ENCODE measurements around the gene KCNH1. TPM values are rescaled to one million over a fixed set of nuclear protein-coding genes. Genes with fewer than 3 reads are reported as not detected.

KCNH1 gene
- total RNA-seq, 1 experiment from 2014 or later, result 0.17 TPM

DNA sequence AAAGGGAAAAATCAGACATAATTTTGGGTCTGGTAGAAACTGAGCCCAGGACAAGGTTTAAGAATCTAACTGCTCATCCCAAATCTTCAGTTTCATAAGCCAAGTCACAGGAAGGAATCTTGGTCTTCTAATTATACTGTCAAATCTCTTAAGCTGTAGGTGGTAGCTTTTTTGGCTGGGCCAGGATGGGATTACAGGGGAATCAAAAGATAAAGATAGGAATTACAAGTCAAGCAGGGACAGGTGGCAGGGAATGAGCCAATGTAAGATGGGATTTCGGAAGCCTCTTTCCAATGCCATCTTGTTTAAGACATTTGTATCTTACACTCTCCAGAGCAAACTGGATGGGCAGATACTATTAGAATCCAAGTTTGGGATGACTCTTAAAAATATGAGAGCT is 383.5 kb downstream of the KCNH1 start:
- ChIA-PET POLR2A (no interaction called here), CTCF (no interaction called here)
- no peaks in the 10 kb centered on the region for H3K9me3 Mint-ChIP-seq
- no peak overlapping the region for H3K27ac Mint-ChIP-seq
- ATAC-seq (no peak), DNase-seq (ENCODE audit: low spot score) (no peak)
- H3K4me1 Mint-ChIP-seq, result peaks cover 8% of the 10 kb centered on the region
- no peaks in the 10 kb centered on the region for H3K36me3 Mint-ChIP-seq
- TF ChIP-seq, protein P1, sequence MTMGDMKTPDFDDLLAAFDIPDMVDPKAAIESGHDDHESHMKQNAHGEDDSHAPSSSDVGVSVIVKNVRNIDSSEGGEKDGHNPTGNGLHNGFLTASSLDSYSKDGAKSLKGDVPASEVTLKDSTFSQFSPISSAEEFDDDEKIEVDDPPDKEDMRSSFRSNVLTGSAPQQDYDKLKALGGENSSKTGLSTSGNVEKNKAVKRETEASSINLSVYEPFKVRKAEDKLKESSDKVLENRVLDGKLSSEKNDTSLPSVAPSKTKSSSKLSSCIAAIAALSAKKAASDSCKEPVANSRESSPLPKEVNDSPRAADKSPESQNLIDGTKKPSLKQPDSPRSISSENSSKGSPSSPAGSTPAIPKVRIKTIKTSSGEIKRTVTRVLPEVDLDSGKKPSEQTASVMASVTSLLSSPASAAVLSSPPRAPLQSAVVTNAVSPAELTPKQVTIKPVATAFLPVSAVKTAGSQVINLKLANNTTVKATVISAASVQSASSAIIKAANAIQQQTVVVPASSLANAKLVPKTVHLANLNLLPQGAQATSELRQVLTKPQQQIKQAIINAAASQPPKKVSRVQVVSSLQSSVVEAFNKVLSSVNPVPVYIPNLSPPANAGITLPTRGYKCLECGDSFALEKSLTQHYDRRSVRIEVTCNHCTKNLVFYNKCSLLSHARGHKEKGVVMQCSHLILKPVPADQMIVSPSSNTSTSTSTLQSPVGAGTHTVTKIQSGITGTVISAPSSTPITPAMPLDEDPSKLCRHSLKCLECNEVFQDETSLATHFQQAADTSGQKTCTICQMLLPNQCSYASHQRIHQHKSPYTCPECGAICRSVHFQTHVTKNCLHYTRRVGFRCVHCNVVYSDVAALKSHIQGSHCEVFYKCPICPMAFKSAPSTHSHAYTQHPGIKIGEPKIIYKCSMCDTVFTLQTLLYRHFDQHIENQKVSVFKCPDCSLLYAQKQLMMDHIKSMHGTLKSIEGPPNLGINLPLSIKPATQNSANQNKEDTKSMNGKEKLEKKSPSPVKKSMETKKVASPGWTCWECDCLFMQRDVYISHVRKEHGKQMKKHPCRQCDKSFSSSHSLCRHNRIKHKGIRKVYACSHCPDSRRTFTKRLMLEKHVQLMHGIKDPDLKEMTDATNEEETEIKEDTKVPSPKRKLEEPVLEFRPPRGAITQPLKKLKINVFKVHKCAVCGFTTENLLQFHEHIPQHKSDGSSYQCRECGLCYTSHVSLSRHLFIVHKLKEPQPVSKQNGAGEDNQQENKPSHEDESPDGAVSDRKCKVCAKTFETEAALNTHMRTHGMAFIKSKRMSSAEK (CRISPR knock-in tag; IDR thresholded peaks at IDR 0.05; ENCODE audit: borderline replicate concordance), result no peak
- TF ChIP-seq, protein P2, sequence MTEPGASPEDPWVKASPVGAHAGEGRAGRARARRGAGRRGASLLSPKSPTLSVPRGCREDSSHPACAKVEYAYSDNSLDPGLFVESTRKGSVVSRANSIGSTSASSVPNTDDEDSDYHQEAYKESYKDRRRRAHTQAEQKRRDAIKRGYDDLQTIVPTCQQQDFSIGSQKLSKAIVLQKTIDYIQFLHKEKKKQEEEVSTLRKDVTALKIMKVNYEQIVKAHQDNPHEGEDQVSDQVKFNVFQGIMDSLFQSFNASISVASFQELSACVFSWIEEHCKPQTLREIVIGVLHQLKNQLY (CRISPR knock-in tag; IDR thresholded peaks at IDR 0.05), result no peak
- TF ChIP-seq TEAD4 (CRISPR knock-in tag; IDR thresholded peaks at IDR 0.05) (no peak), TEAD1 (CRISPR knock-in tag; IDR thresholded peaks at IDR 0.05) (no peak)
- TF ChIP-seq, protein P3, sequence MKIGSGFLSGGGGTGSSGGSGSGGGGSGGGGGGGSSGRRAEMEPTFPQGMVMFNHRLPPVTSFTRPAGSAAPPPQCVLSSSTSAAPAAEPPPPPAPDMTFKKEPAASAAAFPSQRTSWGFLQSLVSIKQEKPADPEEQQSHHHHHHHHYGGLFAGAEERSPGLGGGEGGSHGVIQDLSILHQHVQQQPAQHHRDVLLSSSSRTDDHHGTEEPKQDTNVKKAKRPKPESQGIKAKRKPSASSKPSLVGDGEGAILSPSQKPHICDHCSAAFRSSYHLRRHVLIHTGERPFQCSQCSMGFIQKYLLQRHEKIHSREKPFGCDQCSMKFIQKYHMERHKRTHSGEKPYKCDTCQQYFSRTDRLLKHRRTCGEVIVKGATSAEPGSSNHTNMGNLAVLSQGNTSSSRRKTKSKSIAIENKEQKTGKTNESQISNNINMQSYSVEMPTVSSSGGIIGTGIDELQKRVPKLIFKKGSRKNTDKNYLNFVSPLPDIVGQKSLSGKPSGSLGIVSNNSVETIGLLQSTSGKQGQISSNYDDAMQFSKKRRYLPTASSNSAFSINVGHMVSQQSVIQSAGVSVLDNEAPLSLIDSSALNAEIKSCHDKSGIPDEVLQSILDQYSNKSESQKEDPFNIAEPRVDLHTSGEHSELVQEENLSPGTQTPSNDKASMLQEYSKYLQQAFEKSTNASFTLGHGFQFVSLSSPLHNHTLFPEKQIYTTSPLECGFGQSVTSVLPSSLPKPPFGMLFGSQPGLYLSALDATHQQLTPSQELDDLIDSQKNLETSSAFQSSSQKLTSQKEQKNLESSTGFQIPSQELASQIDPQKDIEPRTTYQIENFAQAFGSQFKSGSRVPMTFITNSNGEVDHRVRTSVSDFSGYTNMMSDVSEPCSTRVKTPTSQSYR (CRISPR knock-in tag; IDR thresholded peaks at IDR 0.05), result no peak
- TF ChIP-seq, protein P4, sequence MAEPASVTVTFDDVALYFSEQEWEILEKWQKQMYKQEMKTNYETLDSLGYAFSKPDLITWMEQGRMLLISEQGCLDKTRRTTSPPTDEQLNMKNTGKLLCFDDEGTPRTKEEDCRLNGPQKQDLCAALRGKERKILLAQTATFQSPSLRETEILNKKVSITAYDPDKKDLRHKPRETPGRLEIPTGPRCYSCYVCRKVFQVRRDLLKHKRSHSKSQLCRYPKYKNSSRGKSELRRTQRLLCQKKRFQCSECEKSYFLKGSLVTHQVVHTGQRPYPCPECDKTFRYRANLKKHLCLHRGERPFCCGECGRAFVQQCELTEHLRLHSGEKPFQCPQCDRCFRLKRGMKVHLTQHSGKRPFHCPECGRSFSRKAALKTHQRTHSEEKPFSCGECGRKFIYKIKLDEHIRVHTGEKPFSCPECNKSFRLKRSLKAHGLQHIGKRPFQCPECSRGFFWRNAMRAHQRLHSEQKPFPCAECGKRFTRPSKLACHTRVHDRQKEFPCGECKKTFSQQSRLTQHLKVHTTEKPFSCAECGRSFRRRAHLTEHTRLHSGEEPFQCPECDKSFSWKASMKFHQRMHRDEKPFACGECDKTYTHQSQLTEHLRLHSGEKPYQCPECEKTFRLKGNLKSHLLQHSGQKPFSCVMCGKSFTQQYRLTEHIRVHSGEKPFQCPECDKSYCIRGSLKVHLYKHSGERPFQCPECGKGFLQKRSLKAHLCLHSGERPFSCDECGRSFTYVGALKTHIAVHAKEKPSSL (CRISPR knock-in tag; conservative IDR thresholded peaks at IDR 0.05), result no peak
- H3K4me3 Mint-ChIP-seq, result no peak overlapping the region
- H3K27me3 Mint-ChIP-seq (ENCODE audit: low read depth), result peaks cover 4% of the 10 kb centered on the region

DNA sequence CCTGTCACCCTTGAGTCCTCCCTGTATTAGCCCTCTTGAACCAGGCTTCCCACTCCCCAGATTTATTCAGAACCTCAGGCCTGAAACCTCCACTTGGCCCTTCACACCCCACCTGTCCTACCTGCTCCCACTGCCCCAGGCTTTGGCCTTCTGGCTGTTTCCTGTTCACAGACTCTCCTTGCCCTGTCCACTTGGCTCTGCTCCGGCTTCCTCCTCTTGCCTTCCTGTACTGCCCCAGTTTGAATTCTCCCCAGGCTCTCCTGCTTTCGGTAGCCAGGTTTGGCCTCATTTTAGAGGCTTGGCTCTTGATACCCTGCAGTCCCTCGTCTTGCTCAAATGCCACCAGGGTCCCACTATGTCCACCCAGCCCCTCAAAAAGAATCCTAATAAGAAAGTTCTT is 385.2 kb downstream of the KCNH1 start:
- Mint-ChIP-seq H3K36me3 (no peaks in the 10 kb centered on the region), H3K4me1 (no peaks in the 10 kb centered on the region), H3K27me3 (ENCODE audit: low read depth) (no peaks in the 10 kb centered on the region; the same call in 1 of the 2 replicates), H3K4me3 (no peak overlapping the region), H3K9me3 (no peaks in the 10 kb centered on the region), H3K27ac (no peak overlapping the region)
- ChIA-PET POLR2A (no interaction called here), CTCF (no interaction called here)
- no peak for DNase-seq (ENCODE audit: low spot score)
- no peak for ATAC-seq
- TF ChIP-seq HMGA2 (CRISPR knock-in tag; IDR thresholded peaks at IDR 0.05), result no peak
- no peak for TF ChIP-seq ZNF138 (CRISPR knock-in tag; conservative IDR thresholded peaks at IDR 0.05)
- TF ChIP-seq, protein P5, sequence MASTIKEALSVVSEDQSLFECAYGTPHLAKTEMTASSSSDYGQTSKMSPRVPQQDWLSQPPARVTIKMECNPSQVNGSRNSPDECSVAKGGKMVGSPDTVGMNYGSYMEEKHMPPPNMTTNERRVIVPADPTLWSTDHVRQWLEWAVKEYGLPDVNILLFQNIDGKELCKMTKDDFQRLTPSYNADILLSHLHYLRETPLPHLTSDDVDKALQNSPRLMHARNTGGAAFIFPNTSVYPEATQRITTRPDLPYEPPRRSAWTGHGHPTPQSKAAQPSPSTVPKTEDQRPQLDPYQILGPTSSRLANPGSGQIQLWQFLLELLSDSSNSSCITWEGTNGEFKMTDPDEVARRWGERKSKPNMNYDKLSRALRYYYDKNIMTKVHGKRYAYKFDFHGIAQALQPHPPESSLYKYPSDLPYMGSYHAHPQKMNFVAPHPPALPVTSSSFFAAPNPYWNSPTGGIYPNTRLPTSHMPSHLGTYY (CRISPR knock-in tag; IDR thresholded peaks at IDR 0.05), result no peak
- TF ChIP-seq TEAD1 (CRISPR knock-in tag; IDR thresholded peaks at IDR 0.05), result no peak
- no peak for TF ChIP-seq NR2C2 (CRISPR knock-in tag; IDR thresholded peaks at IDR 0.05)
- TF ChIP-seq SMAD4 (CRISPR knock-in tag; IDR thresholded peaks at IDR 0.05), result no peak
- TF ChIP-seq OVOL2 (CRISPR knock-in tag; IDR thresholded peaks at IDR 0.05; ENCODE audit: borderline replicate concordance), result no peak
- TF ChIP-seq, protein P6, sequence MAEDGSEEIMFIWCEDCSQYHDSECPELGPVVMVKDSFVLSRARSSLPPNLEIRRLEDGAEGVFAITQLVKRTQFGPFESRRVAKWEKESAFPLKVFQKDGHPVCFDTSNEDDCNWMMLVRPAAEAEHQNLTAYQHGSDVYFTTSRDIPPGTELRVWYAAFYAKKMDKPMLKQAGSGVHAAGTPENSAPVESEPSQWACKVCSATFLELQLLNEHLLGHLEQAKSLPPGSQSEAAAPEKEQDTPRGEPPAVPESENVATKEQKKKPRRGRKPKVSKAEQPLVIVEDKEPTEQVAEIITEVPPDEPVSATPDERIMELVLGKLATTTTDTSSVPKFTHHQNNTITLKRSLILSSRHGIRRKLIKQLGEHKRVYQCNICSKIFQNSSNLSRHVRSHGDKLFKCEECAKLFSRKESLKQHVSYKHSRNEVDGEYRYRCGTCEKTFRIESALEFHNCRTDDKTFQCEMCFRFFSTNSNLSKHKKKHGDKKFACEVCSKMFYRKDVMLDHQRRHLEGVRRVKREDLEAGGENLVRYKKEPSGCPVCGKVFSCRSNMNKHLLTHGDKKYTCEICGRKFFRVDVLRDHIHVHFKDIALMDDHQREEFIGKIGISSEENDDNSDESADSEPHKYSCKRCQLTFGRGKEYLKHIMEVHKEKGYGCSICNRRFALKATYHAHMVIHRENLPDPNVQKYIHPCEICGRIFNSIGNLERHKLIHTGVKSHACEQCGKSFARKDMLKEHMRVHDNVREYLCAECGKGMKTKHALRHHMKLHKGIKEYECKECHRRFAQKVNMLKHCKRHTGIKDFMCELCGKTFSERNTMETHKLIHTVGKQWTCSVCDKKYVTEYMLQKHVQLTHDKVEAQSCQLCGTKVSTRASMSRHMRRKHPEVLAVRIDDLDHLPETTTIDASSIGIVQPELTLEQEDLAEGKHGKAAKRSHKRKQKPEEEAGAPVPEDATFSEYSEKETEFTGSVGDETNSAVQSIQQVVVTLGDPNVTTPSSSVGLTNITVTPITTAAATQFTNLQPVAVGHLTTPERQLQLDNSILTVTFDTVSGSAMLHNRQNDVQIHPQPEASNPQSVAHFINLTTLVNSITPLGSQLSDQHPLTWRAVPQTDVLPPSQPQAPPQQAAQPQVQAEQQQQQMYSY (CRISPR knock-in tag; IDR thresholded peaks at IDR 0.05), result no peak
- TF ChIP-seq, protein P7, sequence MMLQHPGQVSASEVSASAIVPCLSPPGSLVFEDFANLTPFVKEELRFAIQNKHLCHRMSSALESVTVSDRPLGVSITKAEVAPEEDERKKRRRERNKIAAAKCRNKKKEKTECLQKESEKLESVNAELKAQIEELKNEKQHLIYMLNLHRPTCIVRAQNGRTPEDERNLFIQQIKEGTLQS (CRISPR knock-in tag; conservative IDR thresholded peaks at IDR 0.05), result no peak
- TF ChIP-seq ZNF416 (CRISPR knock-in tag; IDR thresholded peaks at IDR 0.05), result no peak
- TF ChIP-seq, protein P3 (CRISPR knock-in tag; IDR thresholded peaks at IDR 0.05), result no peak
- no peak for TF ChIP-seq ELF4 (CRISPR knock-in tag; IDR thresholded peaks at IDR 0.05; ENCODE audit: low read depth)
